Pericardium fibroblast (primary cell): ENCODE measurements around the gene LBP. TPM values are rescaled to one million over a fixed set of nuclear protein-coding genes. Genes with fewer than 3 reads are reported as not detected.

Source experiments
- total RNA-seq: library from RNA; depleted of rRNA; stranded (reverse); fragments of >200 nt; gene quantifications from 2 replicates; pipeline ENCODE4 v1.2.3, GENCODE V29; 2015

The LBP gene
- total RNA-seq: 1.1 TPM in 1 of 2 replicates, not detected in the other

GRCh38 chr20:38346247-38346651 is at the start of gene LBP:
LBP (plus strand) TSS chr20:38346482; CDS start chr20:38346517, 35 bp downstream.

GRCh38 chr20:38303908-38304379 is 42.3 kb upstream of the LBP start, which contains the start of gene BPI:
BPI (plus strand) TSS chr20:38304156; CDS start chr20:38304224, 68 bp downstream.

Other genes with a start within 250 kb of the LBP start
- gene TGM2, start 181.2 kb upstream of the LBP start, total RNA-seq: 25.2 and 150 TPM in 2 replicates
- 1.4 and 2.7 TPM in 2 replicates for gene KIAA1755, start 85.7 kb upstream of the LBP start, total RNA-seq
- gene BPI, start 42.3 kb upstream of the LBP start, total RNA-seq: 0.12 TPM in 1 of 2 replicates, not detected in the other
- gene SNHG17, start 88.8 kb downstream of the LBP start, total RNA-seq: 22.9 and 42.4 TPM in 2 replicates
- 14.1 and 19.3 TPM in 2 replicates for gene RALGAPB, start 126.4 kb downstream of the LBP start, total RNA-seq
- gene ADIG, start 234.7 kb downstream of the LBP start, total RNA-seq: not detected in 2 replicates